Frontal cortex (tissue), 4 donors: ENCODE results near the gene ADRA2C. TPM values are rescaled to one million over a fixed set of nuclear protein-coding genes. Genes with fewer than 3 reads are reported as not detected.

ENCODE experiments used
- DNase-seq, 2 donors: peaks; one replicate each; pipeline ENCODE4 v3.0.0; 2012; ENCODE audit warnings: low spot score in 2 of 2
- FAIRE-seq: peaks from 2 replicates; lab custom pipeline; 2012; peaks lifted over from hg19 to GRCh38; lab: Jason Lieb, UNC
- total RNA-seq: library from RNA; depleted of rRNA; stranded (reverse); fragments of >200 nt; gene quantifications from one replicate; pipeline ENCODE4 v1.2.3, GENCODE V29; 2014
- donor health status: control.
- donor health status: control.
- donor health status: control.

Gene ADRA2C
- total RNA-seq, 1 donor from 2014 or later = 3.7 TPM

DNA sequence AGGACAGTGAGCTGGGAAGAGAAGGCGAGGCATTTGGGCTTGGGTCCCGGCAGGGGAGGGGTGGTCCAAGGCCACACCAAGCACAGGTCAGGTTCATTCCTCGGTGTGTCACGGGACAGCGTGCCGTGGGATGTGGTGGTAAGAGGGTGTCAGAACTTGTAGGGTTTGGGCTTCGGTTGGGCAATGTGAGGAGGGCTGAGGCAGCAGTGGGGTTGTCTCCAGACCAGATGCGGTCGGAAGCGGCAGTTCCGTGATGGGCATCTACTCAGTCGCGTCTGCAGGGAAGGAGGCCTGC lies 22.1 kb downstream of the ADRA2C start:
- DNase-seq = no peak
- no peak for FAIRE-seq

DNA sequence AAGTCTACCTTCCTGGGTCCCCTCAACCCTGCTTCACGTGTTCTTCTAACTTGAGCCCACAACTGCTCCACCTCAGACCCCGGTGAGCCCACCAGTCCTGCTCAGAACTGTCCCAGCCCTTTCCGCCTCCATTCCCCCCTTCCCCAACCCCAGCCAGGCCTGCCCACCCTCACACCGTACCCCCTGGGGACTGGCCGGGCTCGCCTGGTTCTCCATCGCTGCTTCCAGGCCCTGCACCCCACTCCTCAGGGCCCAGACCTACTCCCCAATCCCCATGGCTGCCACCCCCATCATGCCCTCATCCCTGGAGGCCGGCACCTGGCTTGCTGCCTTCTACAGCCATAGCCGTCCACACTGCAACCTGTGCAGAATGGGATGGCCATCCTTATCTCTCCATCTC lies 23.4 kb downstream of the ADRA2C start:
- no peak for FAIRE-seq
- no peak for DNase-seq

DNA sequence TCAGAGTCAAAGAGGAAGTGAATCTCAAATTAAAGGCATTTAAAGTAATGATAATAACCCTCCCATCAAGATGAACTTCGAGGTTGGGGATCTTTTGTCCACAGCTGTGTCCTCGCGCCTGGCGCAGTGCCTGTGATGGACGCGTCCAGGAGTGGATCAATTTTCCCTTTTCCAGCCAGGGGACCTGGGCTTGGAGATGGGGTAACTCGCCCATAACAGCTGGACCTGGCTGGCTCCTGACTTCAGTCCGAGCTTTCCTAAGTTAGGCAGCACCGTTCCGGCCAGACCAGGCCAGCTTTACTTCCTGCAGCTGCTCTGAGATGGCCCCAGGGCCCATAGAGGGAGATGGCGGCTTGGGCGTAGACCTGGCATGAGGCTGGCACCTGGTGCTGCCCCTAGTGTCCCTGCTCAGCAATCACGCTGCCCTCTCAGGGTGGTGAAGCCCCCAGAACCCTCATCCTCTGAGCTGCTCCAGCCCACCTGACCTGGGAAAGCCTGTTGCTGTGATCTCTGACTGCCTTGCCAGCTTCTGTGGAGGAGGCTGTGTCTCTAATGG lies 23.9 kb downstream of the ADRA2C start:
- no peak for FAIRE-seq
- no peak for DNase-seq

DNA sequence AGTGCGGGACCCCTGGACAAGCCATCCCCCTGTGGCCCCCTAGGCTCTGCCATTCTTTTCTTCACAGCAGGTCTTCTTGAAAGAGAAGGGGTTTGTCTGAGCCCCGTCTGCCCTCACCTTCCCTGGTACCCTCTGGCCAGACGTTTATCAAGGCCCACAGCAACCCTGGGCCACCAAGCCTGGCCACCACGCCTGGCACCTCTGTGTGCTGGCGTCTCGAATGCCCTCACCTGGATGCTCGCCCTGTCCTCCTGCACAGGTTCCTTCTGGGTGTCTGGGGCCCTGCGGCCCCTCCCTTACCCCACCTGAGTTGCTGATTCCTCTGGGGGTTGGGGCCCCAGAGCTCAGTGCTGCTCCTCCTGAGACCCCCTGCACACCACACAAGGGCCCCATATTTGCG lies 25.1 kb downstream of the ADRA2C start:
- no peak for DNase-seq
- FAIRE-seq = no peak

DNA sequence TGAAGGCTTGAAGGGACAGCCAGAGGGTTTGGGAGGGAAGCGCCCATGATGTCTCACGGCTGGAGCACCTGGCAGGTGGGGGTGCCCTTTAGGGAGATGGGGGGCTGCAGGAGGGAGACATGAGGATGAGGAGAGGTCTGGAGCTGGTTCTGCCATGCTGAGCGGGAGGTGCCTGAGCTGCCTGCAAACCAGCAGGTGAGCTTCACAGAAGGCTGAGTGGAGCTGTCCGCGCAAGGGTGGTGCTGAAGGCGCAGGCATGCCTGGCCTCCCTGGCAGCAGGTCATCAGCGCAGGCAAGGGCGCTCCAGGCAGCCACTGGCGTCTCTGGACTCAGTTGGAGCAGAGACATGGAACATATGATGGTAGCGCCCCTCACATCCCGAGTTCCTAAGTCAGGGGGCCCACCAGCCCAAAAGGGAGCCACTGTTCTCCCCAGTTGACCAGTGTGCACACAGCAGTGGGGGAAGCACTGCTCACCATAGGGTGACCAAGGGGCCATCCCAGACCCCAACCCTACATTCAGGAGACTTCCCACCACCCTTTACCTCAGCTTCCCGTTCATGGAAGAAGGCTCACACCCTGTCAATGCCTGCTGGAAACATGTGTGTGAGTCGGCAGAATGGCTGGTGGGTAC lies 25.8 kb downstream of the ADRA2C start:
- no peak for DNase-seq
- FAIRE-seq = no peak

DNA sequence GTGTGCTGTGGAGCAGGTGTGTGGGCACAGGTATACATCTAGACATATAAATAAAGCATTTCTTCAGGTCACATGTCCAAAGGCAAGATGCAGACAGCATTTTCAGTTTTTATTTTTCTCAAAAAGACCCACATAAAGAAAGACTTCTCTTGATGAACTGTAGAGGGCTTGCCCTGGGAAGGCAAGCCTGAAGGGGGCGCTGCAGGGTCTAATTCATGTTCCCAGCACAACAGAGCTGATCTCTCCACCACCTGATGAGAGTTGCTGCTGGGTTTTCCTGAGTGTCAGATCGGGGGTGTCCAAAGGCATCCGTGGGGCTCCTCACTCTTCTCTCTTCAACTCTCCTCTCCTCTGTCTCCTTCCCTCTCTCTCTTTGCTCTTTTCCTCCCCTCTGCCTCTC lies 26.6 kb downstream of the ADRA2C start:
- no peak for DNase-seq
- FAIRE-seq = no peak

DNA sequence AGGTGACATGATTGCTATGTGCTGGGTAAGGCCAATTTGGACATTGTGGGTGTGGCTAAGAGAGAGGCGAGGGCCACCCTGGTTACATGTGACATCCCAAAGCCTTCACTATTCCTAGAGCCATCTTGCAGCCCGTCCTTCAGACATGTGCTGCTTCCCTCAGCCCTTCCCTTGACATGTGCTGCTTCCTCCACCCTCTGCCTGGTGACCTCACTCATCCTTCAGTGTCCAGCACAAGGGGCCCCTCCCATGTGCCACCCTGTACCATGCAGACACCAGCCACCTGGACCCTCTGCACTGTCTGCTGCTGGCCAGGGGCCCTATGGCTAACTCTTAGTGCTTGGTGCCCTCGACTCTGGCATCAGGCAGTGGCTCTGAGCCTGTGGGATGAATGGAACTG lies 27.4 kb downstream of the ADRA2C start:
- FAIRE-seq (no peak), DNase-seq (no peak)

DNA sequence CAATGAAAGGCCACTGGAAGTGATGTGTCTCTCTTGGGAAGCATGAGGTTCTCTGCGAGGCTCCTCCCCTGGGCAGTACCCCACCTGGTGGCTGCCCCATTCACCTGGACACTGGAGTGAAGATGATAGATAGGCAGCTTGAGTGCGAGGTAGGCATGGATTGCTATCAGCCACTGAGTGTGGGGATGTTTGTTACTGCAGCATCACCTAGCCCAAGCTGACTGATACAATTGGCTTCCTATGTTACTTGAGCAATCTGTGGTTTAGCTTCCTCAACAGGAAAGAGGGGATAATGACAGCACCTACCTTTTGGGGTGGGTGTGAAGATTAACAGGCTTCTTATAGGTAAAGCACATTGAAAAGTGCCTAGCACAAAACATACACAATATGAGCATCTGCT lies 30.8 kb downstream of the ADRA2C start:
- FAIRE-seq (no peak), DNase-seq (no peak)

DNA sequence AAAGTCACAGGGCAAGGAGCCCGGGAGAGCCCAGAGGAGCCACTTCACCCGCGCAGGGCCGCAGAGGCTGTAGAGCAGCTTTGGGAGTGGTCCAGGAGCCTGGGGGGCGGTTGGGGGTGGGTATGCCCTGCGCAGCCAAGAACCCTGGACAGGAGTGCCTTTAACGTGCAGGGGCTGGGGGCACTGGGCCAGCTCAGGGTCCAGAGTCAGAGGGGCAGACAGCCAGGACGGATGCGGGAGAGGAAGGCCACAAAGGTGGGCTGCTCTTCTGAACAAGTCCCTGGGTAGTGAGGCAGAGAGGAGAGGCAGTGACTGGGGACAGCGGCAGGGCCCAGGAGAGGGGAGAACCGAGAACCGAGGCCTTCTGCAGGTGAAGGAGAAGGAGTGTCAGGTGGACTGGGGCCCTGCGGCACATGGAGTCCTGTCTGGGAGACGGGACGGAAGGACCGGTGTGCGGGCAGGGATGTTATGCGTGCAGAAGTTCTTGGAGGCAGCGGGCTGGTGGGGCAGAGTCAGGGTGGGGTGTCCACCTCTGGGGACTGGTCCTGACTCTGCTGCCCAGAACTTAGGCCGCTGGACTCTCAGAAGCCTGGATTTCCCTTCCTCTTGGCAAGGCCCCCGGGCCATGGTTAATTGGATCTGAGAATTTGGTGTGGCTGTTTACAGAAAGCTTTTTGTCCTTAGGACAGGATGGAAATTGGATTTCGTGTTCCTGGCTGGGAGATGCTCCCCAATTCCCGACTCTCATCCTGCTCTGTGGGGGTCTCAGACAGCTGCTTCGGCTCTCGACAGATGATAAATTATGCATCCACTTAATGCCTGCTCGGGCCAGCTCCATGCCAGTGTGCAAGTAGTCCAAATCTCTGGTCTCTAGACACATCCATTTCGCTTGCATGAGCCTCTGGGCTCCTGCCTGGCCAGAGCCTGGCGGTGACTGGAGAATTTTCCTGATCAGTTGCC lies 31.9 kb downstream of the ADRA2C start:
- DNase-seq (no peak), FAIRE-seq (no peak)

DNA sequence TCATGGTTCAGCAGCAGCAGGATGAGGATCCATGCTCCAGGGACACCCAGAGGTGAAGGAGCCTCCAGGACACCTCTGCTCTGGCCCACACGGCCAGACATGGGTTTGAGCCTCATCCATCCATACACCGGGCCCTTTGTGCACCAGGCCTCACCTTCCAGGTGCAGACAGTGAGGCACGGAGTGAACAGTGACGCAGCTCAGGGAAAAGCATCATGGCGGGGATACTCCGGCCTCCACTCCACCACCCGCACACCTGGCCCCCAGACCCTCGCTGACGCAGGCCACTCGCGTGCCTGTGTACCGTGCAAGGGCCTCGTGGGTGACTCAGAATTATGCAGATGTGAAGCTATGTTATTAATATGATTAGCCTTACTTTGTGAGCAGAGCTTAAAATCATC lies 33.3 kb downstream of the ADRA2C start:
- no peak for DNase-seq
- no peak for FAIRE-seq

DNA sequence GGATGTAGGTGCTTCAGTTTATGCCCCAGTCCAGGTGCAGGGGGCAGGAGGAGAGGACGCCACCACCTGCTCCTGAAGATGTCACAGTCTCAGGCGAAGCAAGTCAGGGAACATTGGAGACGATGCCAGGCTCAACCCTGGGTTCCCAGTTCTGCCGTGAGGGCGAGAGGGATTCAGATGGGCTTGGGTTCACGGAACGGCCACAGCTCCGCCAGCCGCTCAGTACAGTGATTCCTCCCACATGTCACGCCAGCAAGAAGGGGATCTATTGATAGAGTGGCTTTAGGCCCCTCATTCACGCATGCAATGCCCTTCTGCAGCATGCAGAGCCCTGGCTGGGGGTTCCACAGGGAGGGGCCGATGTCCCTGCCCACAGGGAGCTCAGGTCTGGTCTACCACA lies 34.2 kb downstream of the ADRA2C start:
- no peak for DNase-seq
- FAIRE-seq = no peak

DNA sequence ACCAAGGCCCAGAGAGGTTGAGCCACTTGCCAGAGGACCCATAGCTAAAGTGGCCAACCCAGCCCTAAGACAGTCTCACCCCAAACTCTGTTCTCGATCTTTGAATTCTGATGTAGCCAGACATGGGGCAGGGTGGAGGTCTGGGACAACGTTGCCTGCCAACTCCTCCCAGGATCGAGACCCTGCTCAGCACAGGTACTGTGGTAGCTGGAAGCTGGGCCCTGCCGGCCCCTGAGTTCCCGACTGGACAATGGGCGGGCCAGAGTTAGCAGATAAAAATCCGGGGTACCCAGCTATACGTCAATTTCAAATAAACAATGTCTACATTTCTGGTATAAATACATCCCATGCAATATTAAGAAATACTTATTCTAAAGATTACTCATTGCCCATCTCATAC lies 35.3 kb downstream of the ADRA2C start:
- no peak for DNase-seq
- no peak for FAIRE-seq

DNA sequence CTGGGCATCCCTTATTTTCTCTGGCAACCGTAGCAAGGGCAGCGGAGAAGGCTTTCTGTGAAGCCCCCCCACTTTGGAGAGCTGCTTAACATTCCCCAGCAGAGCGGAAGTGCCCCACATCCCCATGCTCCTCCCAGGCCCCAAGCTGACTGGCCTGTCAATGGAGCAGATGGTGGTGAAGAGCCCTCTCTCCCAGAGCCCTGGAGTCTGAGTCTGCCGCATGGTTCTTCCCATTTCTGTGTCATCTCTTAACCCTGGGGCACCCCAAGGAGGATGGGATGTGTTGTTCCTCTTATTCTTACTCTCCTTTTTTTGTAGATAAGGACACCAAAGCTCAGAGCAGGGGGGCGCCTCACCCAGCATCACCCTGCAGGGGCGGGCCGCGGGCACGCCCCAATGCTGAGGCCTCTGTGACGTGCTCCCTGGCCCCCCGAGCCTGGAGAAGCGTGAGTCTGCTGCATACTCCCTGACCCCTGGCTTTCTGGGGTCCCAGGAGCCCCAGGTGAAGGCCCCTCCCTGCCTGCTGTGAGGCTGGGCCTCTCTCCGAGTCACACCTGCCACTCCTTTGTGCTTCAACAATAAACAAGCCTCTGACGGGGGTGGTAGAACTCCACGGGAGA lies 35.9 kb downstream of the ADRA2C start:
- FAIRE-seq (no peak), DNase-seq (no peak)

DNA sequence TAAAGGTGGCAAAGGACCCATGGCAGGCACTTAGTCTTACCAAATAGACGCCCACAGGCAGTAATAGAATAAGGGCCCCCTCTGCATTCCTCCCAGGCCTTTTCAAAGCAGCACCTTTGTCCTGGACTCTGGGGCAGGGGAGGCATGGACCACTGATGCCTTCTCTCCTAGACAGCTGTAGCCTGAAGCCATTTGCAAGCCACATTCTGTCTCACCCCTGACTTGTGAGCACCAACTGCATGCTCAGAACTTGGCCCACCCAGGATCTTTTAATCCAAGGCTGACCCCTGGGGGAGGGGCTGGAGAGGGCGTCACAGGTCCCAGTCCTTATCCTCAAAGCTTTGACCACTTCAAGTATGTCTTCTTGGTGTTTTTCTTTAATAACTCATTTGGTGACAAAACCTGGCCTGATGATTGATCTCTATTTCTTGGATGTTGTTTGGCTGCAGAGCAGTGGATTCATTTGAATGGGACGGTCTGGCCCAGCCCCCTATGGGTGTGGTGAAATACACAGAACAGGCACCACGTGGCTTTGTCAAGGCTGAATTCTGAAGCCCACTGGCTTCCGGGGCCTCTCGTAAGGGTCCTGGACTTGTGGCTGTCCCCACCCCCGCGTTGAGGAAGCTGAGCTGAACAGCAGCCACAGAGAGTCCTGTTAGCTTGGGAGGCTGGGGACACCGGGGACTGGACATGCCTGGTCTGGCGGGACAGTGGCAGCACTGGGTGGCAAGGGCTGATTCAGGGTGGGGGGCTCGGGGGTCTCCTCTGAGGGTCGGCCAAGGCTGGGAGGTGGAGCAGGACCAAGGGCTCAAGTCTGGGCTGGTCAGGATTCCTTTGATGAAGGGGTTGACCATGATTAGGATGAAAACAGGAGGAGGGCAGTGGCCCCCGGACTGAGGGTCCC lies 36.6 kb downstream of the ADRA2C start:
- no peak for DNase-seq
- FAIRE-seq = no peak

DNA sequence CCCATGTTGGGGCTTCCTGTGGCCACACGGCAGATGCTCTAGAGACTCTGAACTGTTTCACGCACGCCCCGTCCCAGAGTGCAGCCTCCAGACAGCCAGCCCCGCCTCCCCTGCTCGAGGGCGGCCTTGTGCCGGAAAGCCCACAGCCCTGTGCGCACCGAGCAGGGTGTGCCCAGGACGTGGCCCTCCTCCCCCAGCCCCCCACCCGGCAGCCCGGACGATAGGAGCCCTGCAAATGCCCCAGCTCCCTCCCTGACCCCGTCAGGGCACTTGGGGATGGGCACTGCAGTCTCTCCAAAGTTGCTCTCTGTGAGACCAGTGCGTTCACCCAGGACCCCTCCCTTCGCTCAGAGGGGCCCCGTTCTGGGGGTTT lies 37.3 kb downstream of the ADRA2C start:
- DNase-seq (no peak), FAIRE-seq (no peak)

DNA sequence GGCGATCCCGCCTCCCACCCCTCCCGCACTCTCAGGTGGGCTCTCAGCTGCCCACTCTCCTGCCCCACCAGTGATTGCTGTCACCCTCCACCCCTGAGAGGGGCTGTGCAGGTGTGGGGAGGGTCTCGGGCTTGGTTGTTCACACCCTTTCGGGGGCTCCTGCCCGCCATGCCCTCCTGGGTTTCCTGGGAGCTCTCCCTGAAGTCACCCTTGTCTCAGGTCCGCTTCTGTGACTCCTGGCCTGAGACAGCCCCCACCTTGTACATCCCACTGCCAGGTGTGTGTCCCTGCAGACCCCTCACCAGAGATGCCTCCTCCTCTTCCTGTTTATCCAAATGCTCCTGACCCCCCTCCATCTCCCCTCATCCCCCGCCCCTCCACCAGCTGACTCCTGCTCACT lies 37.8 kb downstream of the ADRA2C start:
- DNase-seq (no peak), FAIRE-seq (no peak)

DNA sequence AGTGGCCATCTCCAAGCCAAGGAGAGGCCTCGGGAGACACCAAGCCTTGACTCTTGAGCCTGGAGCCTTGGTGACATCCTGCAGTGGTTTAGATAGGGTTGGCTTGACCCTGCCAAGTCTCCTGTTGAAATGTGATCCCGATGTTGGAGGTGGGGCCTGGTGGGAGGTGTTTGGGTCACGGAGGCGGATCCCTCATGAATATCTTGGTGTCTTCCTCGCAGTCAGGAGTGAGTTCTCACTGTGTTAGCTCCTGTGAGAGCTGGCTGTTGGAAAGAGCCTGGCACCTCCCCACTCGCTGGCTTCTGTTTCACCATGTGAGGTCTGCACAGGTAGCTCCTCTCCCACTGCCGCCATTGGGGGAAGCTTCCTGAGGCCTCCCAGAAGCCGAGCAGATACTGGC lies 38.8 kb downstream of the ADRA2C start:
- FAIRE-seq = no peak

DNA sequence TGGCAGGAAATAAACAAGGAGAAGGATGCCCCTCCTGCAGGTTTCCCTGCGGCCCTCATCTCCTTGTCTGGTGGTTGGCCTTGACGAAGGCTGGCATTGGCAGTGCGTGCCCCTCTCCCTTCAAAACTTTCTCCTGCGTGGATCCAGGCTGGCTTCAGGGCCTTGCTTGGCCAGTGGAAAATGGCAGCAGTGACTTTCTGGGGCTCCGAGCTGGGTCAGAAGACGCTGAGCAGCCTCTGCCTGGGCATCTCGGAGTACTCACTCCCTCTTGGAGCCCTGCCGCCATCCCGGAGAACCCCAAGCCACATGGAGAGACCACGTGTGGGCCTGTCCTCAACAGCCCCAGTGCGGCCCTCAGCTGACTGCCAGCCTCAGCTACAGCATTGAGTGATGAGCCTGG lies 39.5 kb downstream of the ADRA2C start:
- no peak for FAIRE-seq
- no peak for DNase-seq

More for the DNA sequence above, 38.8 kb downstream of the ADRA2C start:
- DNase-seq = no peak

DNA sequence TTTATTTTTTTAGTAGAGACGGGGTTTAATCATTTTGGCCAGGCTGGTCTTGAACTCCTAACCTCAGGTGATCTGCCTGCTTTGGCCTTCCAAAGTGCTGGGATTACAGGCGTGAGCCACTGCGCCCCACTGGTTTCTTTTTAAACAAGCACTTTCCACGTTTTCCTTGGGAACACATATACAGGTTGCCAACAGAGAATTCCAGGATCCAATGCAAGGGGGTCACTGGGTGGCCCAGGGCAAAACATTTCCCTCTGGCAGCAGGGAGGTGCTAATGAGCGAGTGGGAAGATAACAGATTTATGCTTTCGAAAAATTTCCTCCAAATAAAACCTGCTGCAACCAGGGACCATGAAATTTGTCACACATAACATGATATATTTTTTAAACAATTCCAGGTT lies 41.1 kb downstream of the ADRA2C start:
- FAIRE-seq = no peak
- DNase-seq = no peak
